Measurements from ENCODE around the gene GZMM. TPM values are rescaled to one million over a fixed set of nuclear protein-coding genes. Genes with fewer than 3 reads are reported as not detected.

The GZMM gene
- total and polyA plus RNA-seq, 2 of the 13 experiments (the other 11 are each of a cell fraction or from before 2014, with no cell fraction given), result 0.07 TPM; not detected in 1

GRCh38 chr19:554817-555216 lies 11.0 kb downstream of the GZMM start (continued):
- TF ChIP-seq NAIF1 (CRISPR knock-in tag; IDR thresholded peaks at IDR 0.05; ENCODE audit: borderline replicate concordance) (no peak), SP2 (CRISPR knock-in tag; IDR thresholded peaks at IDR 0.05) (no peak), AKAP8 (CRISPR knock-in tag; IDR thresholded peaks at IDR 0.05) (no peak), ZNF607 (CRISPR knock-in tag; IDR thresholded peaks at IDR 0.05; ENCODE audit: borderline replicate concordance) (no peak)

DNA sequence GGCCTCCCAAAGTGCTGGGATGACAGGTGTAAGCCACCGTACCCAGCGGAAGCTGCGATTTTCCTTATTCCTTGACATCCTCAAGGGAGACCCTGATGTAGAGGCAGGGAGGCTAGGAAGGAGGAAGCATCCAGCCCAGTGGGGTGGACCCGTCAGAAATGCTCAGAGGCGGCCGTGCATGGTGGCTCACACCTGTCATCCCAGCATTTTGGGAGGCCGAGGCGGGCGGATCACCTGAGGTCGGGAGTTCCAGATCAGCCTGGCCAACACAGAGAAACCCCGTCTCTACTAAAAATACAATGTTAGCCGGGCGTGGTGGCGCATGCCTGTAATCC lies 11.6 kb downstream of the GZMM start:
- 0 out of 2 replicates have a peak overlapping the region, but pooled peaks have one; percentile 7 for H3K4me2 ChIP-seq (ENCODE audit: low read depth, low read length)
- in situ Hi-C loops (cut with HindIII; ENCODE audit: extremely low pct_ligation_motif_present, low pct_unique_long_range_greater_than_20kb), result no loop called here
- H2AFZ ChIP-seq (ENCODE audit: low read length), result no peak overlapping the region
- no peaks in the 10 kb centered on the region for H3K9me3 ChIP-seq (ENCODE audit: low read length)
- H3K9ac ChIP-seq (ENCODE audit: insufficient read depth, low read depth, low read length), result no peak overlapping the region
- ATAC-seq, result no peak
- no peaks in the 10 kb centered on the region for H3K36me3 ChIP-seq (replicated peaks in 1 of 2; ENCODE audit: control insufficient read depth in 1 of 2, insufficient read depth in 2 of 2, low read length in 2 of 2)
- no peak for DNase-seq (ENCODE audit: low spot score)
- H3K4me1 ChIP-seq (ENCODE audit: insufficient read depth, low read length), result peaks cover 64% of the 10 kb centered on the region
- TF ChIP-seq DPF2 (CRISPR knock-in tag; IDR thresholded peaks at IDR 0.05; ENCODE audit: borderline replicate concordance, low read depth) (peak; percentile 8; the same call in 1 of the 2 replicates), MAX (IDR thresholded peaks at IDR 0.05) (0 out of 2 replicates have a peak, but pooled peaks have one; percentile 32), ZNF460 (CRISPR knock-in tag; IDR thresholded peaks at IDR 0.05; ENCODE audit: borderline replicate concordance) (0 out of 2 replicates have a peak, but pooled peaks have one; percentile 79), ZNF768 (CRISPR knock-in tag; IDR thresholded peaks at IDR 0.05) (no peak), KDM6A (CRISPR knock-in tag; IDR thresholded peaks at IDR 0.05; ENCODE audit: low read depth) (no peak), ELF1 (CRISPR knock-in tag; IDR thresholded peaks at IDR 0.05) (no peak)
- H4K20me1 ChIP-seq (ENCODE audit: insufficient read depth, low read length), result no peaks in the 10 kb centered on the region
- ChIA-PET POLR2A (interaction anchor here (0.7 to 3.8 kb wide), 18 partner anchors 11 to 183 kb away, joined by 3 to 45 read pairs (median 8); partner anchors contain the start of genes BSG and CDC34), CTCF (ENCODE audit: low intra/inter-chr PET ratio, low total read pairs) (no interaction called here)
- no TSS peak for BruUV-seq (replicated peaks)
- intact Hi-C loops (cut with micrococcal nuclease; ENCODE audit: unreplicated experiment), result no loop called here
- H3K79me2 ChIP-seq (ENCODE audit: insufficient read depth, low read length), result no peaks in the 10 kb centered on the region
- WGBS (ENCODE audit: low lambda C conversion rate), result 50% methylated on average over 11 of the region's 14 CpGs
- H3K27me3 ChIP-seq (ENCODE audit: control insufficient read depth in 1 of 2, insufficient read depth in 2 of 2, low read length in 2 of 2), result peaks cover 3% of the 10 kb centered on the region in 2 experiments; a peak in 2 of 5 replicates
- no peak overlapping the region for H3K27ac ChIP-seq (ENCODE audit: extremely low read length, insufficient read depth, low read length)
- H3K4me3 ChIP-seq (replicated peaks in 1 of 3; ENCODE audit: insufficient read depth in 1 of 3, low read depth in 2 of 3, low read length in 3 of 3), result no peak overlapping the region
- no peak for FAIRE-seq

Measured in HepG2 (cell line).